AG04449 (cell line): ENCODE data around the gene FAM210B.

ENCODE experiments used
- CTCF ChIA-PET: fragments of 350-600 bp; formaldehyde crosslinking; extraction: SDS; loops from one replicate; lab custom pipeline; 2021; ENCODE audit warnings: antibody characterized with exemption; lab: Yijun Ruan, JAX
- POLR2A ChIA-PET: fragments of 400-600, 350-600 bp; formaldehyde crosslinking; extraction: SDS; loops from one replicate; lab custom pipeline; 2020; ENCODE audit warnings: antibody characterized with exemption, inconsistent platforms; lab: Yijun Ruan, JAX
- DNase-seq: peaks from one replicate; pipeline ENCODE4 v3.0.0-alpha.2; 2010; ENCODE audit warnings: low read depth, low spot score
- H3K4me3 ChIP-seq: 2 replicates; pipeline ENCODE4 v1.5.1; 2011; ENCODE audit warnings: low read depth, mild to moderate bottlenecking, control low read depth, low read length
- TF ChIP-seq, protein P1 (sequence below): IDR thresholded peaks from one replicate; pipeline ENCODE4 v1.5.1; 2011; ENCODE audit warnings: mild to moderate bottlenecking, moderate library complexity, low read length, control low read depth, inconsistent platforms; ENCODE audit not compliant: insufficient read depth; ENCODE audit errors: missing control alignments

Gene FAM210B

DNA sequence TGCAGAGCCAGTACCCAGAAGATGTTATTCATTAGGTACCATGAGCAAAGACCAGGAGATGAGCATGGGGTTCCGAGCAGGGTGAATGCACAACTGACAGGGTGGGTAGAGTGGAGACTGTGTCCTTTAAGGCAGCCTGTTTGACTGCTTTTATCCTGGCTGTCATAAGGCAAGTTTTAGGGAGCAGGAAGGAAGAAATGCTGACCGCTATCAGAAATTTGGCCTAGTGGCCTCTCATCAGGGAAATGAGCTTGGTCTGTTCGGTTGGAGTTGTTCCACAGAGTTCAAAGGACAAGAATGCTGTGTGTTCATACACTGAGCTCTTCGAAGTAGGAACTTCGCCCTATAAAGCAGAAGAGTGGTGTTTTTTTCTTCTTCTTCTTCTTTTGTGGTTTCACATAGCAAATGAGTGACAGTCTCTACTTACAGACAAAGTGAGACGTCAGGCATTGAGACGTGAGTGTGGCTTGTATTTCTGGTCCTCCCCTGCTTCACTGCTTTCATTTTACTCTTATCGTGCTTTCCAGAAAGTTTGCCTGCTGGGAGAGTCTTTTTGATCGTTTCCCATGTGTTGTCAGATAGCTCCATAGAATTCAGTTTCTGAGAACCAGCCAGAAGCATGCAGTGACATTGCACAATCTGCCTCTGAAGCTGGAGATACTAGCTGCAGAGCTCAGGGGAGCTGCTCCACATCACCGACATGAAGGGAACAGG lies 53.1 kb downstream of the FAM210B start, which contains the start of gene CASS4:
Gene CASS4 (plus strand): TSS at position 502 of the 714 bp plus-strand sequence. CDS start 199 bp downstream, at position 701.
- ChIA-PET CTCF (interaction anchor here (1.5 to 8.5 kb wide), 4 partner anchors 11 to 104 kb away, joined by 3 to 52 read pairs (median 12); no protein-coding TSS in a partner anchor), POLR2A (interaction anchor here (0.6 to 1.9 kb wide), 8 partner anchors 10 to 949 kb away, joined by 3 to 15 read pairs (median 4); partner anchors contain the start of gene AURKA)

DNA sequence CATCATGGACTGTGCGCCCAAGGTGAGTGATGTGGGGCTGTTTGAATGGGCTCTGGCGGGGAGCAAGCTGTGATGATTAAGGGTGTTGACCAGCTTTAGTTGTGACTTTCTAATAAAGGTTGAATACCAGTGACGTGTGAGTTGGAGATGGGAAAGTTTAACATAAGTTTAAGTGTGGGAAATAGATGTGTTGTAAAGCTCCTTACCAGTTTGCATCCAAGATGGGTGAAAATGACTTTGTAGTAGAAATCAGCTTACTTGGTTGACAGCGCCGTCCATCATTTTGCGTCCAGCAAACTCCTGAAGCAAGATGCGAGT lies 53.7 kb downstream of the FAM210B start:
- no peak for DNase-seq
- ChIA-PET POLR2A (interaction anchor here (1.0 to 1.9 kb wide), 5 partner anchors 17 to 28 kb away, joined by 4 to 15 read pairs (median 6); partner anchors contain the start of gene AURKA), CTCF (interaction anchor here (0.8 to 8.5 kb wide), 6 partner anchors 11 to 103 kb away, joined by 3 to 52 read pairs (median 6); no protein-coding TSS in a partner anchor)
- H3K4me3 ChIP-seq, result peak overlapping the region; percentile 58
- TF ChIP-seq, protein P1, sequence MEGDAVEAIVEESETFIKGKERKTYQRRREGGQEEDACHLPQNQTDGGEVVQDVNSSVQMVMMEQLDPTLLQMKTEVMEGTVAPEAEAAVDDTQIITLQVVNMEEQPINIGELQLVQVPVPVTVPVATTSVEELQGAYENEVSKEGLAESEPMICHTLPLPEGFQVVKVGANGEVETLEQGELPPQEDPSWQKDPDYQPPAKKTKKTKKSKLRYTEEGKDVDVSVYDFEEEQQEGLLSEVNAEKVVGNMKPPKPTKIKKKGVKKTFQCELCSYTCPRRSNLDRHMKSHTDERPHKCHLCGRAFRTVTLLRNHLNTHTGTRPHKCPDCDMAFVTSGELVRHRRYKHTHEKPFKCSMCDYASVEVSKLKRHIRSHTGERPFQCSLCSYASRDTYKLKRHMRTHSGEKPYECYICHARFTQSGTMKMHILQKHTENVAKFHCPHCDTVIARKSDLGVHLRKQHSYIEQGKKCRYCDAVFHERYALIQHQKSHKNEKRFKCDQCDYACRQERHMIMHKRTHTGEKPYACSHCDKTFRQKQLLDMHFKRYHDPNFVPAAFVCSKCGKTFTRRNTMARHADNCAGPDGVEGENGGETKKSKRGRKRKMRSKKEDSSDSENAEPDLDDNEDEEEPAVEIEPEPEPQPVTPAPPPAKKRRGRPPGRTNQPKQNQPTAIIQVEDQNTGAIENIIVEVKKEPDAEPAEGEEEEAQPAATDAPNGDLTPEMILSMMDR, result no peak

More for the DNA sequence above, 53.1 kb downstream of the FAM210B start, which contains the start of gene CASS4:
- TF ChIP-seq, protein P1, result no peak
- H3K4me3 ChIP-seq, result peak within 1 kb of the TSS; percentile 58
- DNase-seq, result peak; percentile 70

DNA sequence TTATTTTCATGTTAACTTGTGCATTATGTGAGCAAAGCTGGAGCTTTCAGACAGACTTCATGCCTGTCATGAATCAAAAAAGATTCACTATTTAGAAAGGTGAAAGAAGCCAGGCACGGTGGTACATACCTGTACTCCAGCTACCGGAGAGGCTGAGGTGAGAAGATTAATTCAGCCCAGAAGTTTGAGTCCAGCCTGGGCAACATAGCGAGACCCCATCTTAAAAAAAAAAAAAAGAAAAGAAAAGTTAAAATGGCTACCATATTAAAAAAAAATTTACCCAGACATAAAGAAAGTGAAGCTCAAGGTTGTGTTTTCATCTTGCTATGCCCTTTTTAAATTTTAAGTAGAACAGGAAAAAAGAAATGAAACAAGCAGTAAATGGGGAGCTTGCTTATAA lies 54.2 kb downstream of the FAM210B start:
- CTCF ChIA-PET, result interaction anchor here (0.8 to 8.5 kb wide), 5 partner anchors 10 to 18 kb away, joined by 3 to 52 read pairs (median 4); no protein-coding TSS in a partner anchor
- DNase-seq, result no peak
- POLR2A ChIA-PET, result interaction anchor here (0.7 to 1.9 kb wide), 5 partner anchors 16 to 948 kb away, joined by 3 to 15 read pairs (median 5); no protein-coding TSS in a partner anchor
- TF ChIP-seq, protein P1, result no peak
- peak overlapping the region; percentile 58 for H3K4me3 ChIP-seq

DNA sequence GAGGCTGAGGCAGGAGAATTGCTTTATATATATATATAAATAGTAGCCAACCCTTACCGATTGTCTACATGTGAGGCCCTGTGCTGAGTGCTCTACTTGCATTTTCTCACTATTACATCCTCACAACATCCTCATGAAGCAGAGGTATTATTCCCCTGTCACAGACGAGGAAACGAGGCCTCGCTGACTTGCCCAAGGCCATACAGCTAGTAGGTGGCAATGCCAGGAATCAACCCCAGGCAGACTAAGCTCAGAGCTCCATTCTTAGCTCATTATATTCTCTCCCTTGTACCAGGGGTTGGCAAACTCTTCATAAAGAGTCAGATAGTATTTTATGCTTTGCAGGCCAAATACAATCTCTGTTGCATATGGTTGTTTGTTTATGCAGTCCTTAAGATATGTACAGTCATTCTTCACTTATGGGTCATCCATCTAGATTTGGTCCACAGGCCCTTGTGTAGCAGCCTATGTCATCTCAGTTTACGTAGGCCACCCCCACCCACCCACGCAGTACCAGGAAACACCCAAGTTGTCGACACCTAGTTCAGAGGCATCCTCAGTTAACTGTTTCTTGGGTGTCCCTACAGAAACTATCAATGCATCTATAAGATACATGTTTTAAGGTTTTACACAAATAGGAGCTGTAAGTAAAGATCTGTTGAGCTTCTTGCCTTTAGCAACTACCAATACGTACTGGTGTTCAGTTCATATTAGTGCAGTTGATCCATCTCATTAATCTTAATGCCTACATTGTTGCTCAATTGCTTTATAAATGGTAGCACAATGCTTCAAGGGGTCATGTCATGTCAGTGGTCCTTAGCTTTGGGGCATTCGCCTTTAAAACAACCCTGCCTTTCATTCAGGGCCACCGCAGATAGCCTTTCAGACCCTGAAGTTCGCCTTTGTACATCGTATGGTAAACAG lies 56.3 kb downstream of the FAM210B start:
- TF ChIP-seq, protein P1, result no peak
- peak; percentile 83 for DNase-seq
- POLR2A ChIA-PET, result interaction anchor here (1.9 kb wide), 1 partner anchor 25 kb away, joined by 7 read pairs; no protein-coding TSS in a partner anchor

DNA sequence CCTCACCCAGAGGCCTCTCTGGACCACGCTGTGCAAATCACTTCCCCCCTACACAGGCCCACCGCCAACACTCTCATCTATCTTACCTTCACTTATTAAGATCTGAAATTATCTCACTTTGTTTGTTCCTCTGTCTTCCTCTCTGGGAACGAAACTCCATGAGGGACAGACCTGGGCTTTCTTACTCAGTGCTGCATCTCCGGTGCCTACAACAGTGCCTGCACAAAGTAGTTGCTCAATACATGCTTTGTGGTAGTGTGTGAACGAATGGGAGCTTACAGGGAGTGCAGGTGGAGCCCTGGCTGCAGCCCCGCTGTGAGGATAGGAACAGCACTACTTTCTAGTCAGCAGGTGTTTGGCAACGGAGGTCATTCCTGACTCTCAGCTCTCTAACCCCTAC lies 58.6 kb downstream of the FAM210B start:
- TF ChIP-seq, protein P1, result no peak
- CTCF ChIA-PET, result interaction anchor here (1.4 kb wide), 1 partner anchor 22 kb away, joined by 3 read pairs; no protein-coding TSS in a partner anchor
- DNase-seq, result no peak
- H3K4me3 ChIP-seq, result no peak overlapping the region
- POLR2A ChIA-PET, result interaction anchor here (2.4 to 2.5 kb wide), 2 partner anchors 12 to 22 kb away, joined by 8 to 11 read pairs; no protein-coding TSS in a partner anchor

More for the DNA sequence above, 56.3 kb downstream of the FAM210B start:
- CTCF ChIA-PET, result interaction anchor here (1.2 kb wide), 1 partner anchor 8 kb away, joined by 4 read pairs; no protein-coding TSS in a partner anchor
- no peak overlapping the region; the same call in 1 of the 2 replicates for H3K4me3 ChIP-seq
